Left ventricle myocardium superior (tissue), 1 donor: Measurements from ENCODE around the gene CAPN1. TPM values are rescaled to one million over a fixed set of nuclear protein-coding genes. Genes with fewer than 3 reads are reported as not detected.

ENCODE experiments used
- ATAC-seq: fragments of 200-7000 bp; cut with Tn5 transposase; one replicate; pipeline ENCODE4 v1.9.1; 2020; ENCODE audit warnings: mild to moderate bottlenecking, moderate library complexity
- DNase-seq: peaks from one replicate; pipeline ENCODE4 v3.0.0-alpha.2; 2020
- intact Hi-C: fragments of 100-400 bp; cut with micrococcal nuclease; formaldehyde crosslinking; loops from one replicate; pipeline ENCODE4 v1.11.0; 2022
- total RNA-seq: library from RNA; stranded (reverse); fragmentation: NEBNext Ultra II Directional; extraction: Animal tissue kit (Norgen Biotek cat#: 25700); gene quantifications from one replicate; pipeline ENCODE4 v1.2.1, GENCODE V29; 2021
- donor health status: DM: no; HTN: yes; CAD: no; lungs with severe emphysema.

CAPN1 gene
- total RNA-seq, 1 donor from 2014 or later = 90.1 TPM

DNA sequence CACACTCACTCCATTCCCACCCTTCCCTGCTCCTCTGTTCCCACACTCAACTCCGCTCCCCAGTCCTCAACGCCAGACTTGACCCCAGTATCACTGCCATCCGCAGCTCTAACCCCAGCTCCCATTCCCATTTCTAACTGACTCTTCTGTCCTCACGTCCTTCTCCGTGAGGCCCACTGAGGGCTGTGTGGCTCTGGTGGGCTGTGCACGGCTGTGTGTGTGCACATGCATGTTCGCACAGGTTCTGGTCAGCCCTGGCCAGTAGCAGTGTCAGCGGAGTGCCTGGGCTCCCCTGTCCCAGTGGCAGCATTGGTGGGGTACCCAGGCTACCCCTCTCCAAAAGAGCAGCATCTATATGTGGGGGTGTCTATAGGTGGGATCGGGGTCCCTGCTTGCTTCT lies 5.0 kb downstream of the CAPN1 start:
- DNase-seq = no peak
- intact Hi-C loops = no loop called here
- no peak for ATAC-seq

- intact Hi-C loops = no loop called here
- no peak for DNase-seq
- no peak for ATAC-seq
Measured at GRCh38 chr11:65187146-65187675, 5.5 kb downstream of the CAPN1 start.

GRCh38 chr11:65187971-65188461 lies 6.3 kb downstream of the CAPN1 start:
- ATAC-seq (no peak), DNase-seq (no peak)
- intact Hi-C loops = no loop called here

- DNase-seq (no peak), ATAC-seq (no peak)
- intact Hi-C loops = no loop called here
Measured at GRCh38 chr11:65188486-65188885, 6.8 kb downstream of the CAPN1 start.

DNA sequence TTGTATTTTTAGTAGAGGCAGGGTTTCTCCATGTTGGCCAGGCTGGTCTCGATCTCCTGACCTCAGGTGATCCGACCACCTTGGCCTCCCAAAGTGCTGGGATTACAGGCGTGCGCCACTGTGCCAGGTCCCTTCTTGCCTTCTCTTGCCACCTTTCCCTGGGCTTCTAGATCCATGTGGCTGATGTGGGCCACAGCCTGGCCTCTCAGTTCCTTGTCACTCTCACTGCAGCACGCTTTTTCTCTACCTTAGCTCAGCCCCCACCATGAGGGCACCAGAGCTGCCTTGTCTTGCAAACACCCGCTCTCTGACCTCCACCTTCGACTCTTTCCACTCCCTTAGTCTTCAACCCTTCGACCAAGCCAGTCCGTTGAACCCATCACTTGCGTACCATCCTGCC lies 7.5 kb downstream of the CAPN1 start:
- no peak for DNase-seq
- ATAC-seq = no peak
- intact Hi-C loops = no loop called here

DNA sequence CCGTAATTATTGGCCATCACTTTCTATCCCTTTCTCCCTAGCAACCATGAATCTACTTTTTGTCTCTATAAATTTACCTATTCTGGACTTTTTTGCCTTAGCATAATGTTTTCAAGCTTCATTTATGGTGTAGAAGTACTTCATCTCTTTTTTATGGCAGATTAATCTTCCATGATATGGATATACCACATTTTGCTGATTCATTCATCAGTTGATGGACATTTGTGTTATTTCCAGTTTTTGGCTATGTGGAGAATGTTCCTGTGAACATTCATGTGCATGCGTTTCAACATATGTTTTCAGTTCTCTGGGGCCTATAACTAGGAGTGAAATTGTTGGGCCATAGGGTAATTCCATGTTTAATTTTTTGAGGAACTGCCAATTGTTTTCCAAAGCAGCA lies 12.8 kb downstream of the CAPN1 start:
- no peak for DNase-seq
- intact Hi-C loops = no loop called here
- ATAC-seq = no peak

- no peak for DNase-seq
- intact Hi-C loops = no loop called here
- no peak for ATAC-seq
Measured at GRCh38 chr11:65204143-65204542, 22.4 kb downstream of the CAPN1 start.

DNA sequence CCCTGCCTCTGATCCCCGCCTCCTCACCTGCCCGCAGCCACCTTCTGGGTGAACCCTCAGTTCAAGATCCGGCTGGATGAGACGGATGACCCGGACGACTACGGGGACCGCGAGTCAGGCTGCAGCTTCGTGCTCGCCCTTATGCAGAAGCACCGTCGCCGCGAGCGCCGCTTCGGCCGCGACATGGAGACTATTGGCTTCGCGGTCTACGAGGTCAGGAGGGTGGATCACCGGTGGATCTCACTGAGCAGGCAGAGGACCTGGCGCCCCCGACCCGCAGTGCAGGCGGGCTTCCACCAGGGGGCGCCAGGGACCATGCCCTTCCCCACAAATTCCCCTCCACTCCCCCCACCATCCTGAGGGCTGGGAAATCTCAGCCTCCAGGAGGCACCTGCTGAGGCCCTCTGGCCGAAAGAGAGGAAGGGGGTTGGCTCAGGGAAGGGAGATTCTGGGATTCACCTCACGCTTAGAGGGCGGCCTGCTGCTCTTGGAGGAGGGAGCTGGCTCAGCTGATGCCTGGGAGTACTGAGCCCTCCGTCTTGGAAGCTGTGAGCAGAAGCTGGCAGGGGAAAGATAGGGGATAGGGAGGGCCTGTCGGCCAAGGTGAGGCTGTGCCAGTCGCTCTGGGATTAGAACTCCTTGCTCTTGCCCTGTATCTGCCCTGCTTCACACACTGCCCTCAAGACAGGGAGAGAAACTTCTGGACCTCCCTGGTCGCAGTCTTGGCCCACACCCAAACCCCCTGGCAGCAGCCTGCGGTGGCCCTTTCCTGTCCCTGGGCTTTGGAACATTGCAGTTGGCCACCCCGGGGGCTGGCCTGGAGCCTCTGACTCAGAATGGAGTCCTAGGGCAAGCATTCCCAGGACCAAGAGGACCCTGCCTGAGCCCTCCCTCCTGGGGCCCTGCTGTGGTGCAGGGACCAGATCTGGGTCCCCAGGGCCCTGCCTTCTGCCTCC lies 23.2 kb downstream of the CAPN1 start:
- DNase-seq (peak; percentile 48), ATAC-seq (peak; percentile 56)
- intact Hi-C loops = no loop called here

- no peak for ATAC-seq
- no peak for DNase-seq
- intact Hi-C loops = no loop called here
Measured at GRCh38 chr11:65205602-65205967, 23.9 kb downstream of the CAPN1 start.

- DNase-seq (no peak), ATAC-seq (no peak)
- intact Hi-C loops = no loop called here
Measured at GRCh38 chr11:65206441-65206841, 24.7 kb downstream of the CAPN1 start.

GRCh38 chr11:65206901-65207300 lies 25.2 kb downstream of the CAPN1 start:
- DNase-seq = no peak
- no peak for ATAC-seq
- intact Hi-C loops = no loop called here

- ATAC-seq (no peak), DNase-seq (no peak)
- intact Hi-C loops = no loop called here
Measured at GRCh38 chr11:65207918-65208784, 26.4 kb downstream of the CAPN1 start.

- ATAC-seq (no peak), DNase-seq (no peak)
- intact Hi-C loops = no loop called here
Measured at GRCh38 chr11:65208785-65209710, 27.3 kb downstream of the CAPN1 start.

DNA sequence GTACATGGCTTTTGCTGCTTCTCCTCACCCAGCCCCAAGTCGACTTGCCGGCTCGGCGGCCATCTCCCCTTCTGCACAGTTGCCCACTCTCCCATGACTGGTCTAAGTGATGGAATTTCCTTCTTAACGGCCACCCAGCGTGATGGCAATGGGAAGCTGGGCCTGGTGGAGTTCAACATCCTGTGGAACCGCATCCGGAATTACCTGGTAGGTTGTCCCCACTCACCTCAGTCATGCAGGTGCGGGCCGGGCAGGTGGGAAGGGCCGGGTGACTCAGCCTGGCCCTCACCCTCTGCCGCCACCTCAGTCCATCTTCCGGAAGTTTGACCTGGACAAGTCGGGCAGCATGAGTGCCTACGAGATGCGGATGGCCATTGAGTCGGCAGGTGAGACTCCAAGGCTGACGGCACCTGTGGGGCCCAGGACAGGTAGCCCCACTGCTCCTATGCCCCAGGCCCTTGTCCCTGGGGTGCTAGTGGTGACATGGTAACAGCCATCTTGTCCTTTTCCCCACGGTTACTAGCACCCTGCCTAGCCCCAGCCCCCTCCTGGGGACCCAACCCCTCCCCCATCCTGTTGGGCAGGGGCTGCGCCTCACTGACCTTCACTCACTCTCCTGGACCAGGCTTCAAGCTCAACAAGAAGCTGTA lies 28.1 kb downstream of the CAPN1 start:
- intact Hi-C loops = no loop called here
- ATAC-seq = no peak
- DNase-seq = no peak

GRCh38 chr11:65210361-65210731 lies 28.6 kb downstream of the CAPN1 start:
- ATAC-seq (no peak), DNase-seq (no peak)
- intact Hi-C loops = no loop called here

- no peak for DNase-seq
- intact Hi-C loops = no loop called here
- ATAC-seq = no peak
Measured at GRCh38 chr11:65210748-65211147, 29.0 kb downstream of the CAPN1 start.

- ATAC-seq = peak; percentile 12
- intact Hi-C loops = no loop called here
- DNase-seq = no peak
Measured at GRCh38 chr11:65211293-65212105, 29.8 kb downstream of the CAPN1 start.
